Thyroid gland (tissue), 4 donors: ENCODE measurements around the gene RPL27.

ENCODE experiments used
- POLR2A ChIP-seq, 2 donors: fragments of 450-650 bp; IDR thresholded peaks; one replicate each; pipeline ENCODE4 v1.6.1; 2017; ENCODE audit warnings: antibody characterized with exemption in 2 of 2, mild to moderate bottlenecking in 2 of 2, moderate library complexity in 1 of 2
- TF ChIP-seq, protein P1 (sequence below), 6 experiments: fragments of 200-600 bp in 3 of 6; fragments of 450-650 bp in 3 of 6; sonication (generic) in 3 of 6; IDR thresholded peaks; one replicate each; pipeline ENCODE4 v1.5.1; 2016 to 2019; ENCODE audit warnings: antibody characterized with exemption in 6 of 6, mild to moderate bottlenecking in 2 of 6, inconsistent platforms in 1 of 6, moderate library complexity in 1 of 6

GRCh38 chr17:43010667-43011308 is 12.6 kb downstream of the RPL27 start:
- TF ChIP-seq, protein P1, sequence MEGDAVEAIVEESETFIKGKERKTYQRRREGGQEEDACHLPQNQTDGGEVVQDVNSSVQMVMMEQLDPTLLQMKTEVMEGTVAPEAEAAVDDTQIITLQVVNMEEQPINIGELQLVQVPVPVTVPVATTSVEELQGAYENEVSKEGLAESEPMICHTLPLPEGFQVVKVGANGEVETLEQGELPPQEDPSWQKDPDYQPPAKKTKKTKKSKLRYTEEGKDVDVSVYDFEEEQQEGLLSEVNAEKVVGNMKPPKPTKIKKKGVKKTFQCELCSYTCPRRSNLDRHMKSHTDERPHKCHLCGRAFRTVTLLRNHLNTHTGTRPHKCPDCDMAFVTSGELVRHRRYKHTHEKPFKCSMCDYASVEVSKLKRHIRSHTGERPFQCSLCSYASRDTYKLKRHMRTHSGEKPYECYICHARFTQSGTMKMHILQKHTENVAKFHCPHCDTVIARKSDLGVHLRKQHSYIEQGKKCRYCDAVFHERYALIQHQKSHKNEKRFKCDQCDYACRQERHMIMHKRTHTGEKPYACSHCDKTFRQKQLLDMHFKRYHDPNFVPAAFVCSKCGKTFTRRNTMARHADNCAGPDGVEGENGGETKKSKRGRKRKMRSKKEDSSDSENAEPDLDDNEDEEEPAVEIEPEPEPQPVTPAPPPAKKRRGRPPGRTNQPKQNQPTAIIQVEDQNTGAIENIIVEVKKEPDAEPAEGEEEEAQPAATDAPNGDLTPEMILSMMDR (IDR thresholded peaks at IDR 0.05), result no peak
- no peak for TF ChIP-seq POLR2A (IDR thresholded peaks at IDR 0.05)
